ENCODE measurements around the gene TMEM128. TPM values are rescaled to one million over a fixed set of nuclear protein-coding genes. Genes with fewer than 3 reads are reported as not detected.

The TMEM128 gene, protein sequence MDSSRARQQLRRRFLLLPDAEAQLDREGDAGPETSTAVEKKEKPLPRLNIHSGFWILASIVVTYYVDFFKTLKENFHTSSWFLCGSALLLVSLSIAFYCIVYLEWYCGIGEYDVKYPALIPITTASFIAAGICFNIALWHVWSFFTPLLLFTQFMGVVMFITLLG
- total RNA-seq, result 10 to 100 TPM in 3 of 4 donors, 1 to 10 TPM in 1; 9.4 to 27.3 (median 15.3) TPM

DNA sequence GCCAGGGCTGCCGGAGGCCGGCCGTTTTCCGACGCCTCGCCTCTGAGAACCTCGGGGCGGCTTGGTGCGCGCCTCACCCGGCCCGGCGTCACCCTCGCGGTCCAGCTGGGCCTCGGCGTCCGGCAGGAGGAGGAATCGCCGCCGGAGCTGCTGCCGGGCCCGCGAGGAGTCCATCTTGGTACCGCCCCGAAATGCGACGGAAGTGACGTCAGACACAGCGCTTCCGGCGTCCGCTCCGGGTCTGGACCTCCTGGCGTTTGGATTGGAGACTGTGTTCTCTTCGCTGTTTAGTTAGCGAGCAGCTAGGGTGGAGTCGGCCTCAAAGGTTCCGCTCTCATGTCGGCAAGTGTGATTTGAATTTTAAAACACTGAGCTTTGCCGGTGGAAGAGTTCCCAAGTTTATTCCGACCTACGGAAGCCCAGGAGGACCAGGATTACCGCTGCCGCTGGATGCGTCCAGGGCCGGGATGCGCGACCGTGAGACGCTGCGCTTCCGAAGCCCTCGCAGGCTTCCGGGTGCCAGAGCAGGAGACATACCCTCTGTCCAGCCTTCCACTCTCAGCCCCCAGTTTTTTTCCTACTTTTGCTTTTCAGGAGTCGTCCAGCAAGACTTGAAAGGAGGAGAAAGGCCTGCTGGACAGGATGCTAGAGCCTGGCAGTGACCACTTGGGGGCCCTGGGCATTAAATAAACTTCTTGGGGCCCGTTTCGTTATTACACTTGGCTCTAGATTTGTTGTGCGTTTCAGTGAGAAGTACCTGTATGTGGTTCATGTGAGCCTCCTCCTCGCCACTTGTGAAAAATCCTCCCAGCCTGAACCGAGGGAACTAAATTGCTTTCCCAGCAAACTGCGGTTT is at the start of gene TMEM128:
Gene TMEM128, minus strand, starts transcription at position 195 of the 856 bp plus-strand sequence. Its CDS starts 21 bp downstream, at position 174.
- ATAC-seq (ENCODE audit: low FRiP score) (peak; percentile 94), DNase-seq (ENCODE audit: low spot score) (peak; percentile 84)

DNA sequence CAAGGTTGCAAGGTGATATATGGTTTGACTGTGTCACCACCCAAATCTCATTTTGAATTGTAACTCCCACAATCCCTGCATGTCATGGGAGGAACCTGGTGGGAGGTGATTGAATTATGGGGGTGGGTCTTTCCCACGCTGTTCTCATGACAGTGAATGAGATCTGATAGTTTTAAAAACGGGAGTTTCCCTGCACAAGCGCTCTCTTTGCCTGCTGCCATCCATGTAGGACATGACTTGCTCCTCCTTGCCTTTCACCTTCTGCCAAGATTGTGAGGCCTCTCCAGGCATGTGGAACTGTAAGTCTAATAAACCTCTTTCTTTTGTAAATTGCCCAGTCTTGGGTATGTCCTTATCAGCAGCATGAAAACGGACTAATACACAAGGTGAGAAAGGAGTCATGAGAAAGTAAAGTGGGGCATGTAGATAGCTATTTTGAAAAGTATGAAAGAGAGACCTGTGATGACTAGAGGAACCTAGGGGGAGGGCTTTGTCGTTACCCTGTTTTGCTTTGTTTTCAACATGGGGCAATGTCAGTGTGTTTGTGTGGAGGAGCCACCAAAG is 48.3 kb upstream of the TMEM128 start:
- ATAC-seq (ENCODE audit: low FRiP score) (no peak), DNase-seq (ENCODE audit: low spot score) (no peak)
- TF ChIP-seq, protein P1, sequence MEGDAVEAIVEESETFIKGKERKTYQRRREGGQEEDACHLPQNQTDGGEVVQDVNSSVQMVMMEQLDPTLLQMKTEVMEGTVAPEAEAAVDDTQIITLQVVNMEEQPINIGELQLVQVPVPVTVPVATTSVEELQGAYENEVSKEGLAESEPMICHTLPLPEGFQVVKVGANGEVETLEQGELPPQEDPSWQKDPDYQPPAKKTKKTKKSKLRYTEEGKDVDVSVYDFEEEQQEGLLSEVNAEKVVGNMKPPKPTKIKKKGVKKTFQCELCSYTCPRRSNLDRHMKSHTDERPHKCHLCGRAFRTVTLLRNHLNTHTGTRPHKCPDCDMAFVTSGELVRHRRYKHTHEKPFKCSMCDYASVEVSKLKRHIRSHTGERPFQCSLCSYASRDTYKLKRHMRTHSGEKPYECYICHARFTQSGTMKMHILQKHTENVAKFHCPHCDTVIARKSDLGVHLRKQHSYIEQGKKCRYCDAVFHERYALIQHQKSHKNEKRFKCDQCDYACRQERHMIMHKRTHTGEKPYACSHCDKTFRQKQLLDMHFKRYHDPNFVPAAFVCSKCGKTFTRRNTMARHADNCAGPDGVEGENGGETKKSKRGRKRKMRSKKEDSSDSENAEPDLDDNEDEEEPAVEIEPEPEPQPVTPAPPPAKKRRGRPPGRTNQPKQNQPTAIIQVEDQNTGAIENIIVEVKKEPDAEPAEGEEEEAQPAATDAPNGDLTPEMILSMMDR (IDR thresholded peaks at IDR 0.05), result no peak

More for the DNA sequence above, at the start of gene TMEM128:
- TF ChIP-seq, protein P1 (IDR thresholded peaks at IDR 0.05), result no peak

DNA sequence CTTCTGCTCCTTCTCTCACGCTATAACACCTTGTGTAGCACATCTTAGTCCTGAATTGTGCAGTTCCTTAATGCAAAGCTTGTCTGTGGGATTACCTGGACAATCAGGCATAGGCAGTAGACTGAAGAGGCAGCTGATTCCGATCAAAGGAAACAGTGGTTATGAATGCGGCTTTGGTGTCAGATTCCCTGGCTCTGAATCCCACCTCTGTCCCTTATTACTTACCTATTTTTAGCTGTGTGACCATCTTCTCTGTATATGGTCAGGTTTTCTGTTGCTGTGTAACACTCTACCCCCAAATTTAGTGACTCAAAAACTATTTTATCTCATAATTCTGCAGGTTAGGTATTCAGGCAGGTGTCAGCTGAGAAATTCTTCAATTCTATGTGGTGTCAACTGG is 45.3 kb upstream of the TMEM128 start:
- TF ChIP-seq, protein P1 (IDR thresholded peaks at IDR 0.05), result no peak
- ATAC-seq (ENCODE audit: low FRiP score), result no peak
- no peak for DNase-seq (ENCODE audit: low spot score)

DNA sequence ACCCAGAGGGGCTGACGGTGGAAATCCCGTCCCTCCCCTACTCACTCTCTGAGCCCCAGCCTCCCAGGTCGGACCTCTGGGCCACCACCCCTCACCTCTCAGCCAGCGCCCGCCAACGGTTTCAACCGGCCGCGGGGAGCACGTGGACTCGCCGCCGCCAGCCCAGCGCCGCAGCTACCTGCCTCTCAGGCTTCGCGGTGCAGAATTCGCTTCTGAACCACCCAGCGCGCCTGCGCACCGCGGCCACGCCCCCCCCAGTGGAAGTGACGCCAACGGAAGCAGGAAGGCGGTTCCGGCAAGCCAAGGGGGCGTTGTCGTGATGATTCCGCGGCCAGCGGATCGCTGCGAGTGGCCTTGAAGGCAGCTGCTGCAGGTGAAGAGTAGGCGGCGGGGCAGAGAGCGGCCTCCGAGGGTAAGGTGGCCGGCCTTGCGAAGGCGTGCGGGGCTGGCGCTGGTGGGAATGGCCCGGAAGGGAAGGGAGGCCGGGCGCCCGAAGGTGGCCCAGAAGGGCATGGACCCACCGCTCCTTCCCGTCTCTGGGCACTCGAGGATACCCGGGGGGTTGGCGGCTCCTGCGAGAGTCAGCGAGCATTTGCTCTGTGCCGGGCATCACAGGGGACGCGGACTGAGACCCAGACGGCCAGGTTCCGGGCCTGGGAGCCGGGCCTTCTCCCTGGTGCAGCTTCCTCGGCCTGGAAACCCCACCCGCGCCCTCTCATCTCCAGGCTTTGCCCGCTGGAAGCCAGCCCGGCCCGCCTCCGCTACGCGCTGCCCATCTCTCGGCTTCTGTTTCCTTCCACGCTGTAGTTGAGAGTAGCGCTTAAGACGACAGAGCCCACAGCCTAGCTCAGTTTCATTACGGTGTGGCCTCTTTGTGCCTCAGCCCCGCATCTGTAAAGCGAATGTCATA is 42.2 kb upstream of the TMEM128 start, which contains the start of the genes LYAR and ZBTB49:
Gene LYAR, minus strand, starts transcription at position 214 of the 910 bp plus-strand sequence. CDS start 6,412 bp downstream, outside the sequence.
Gene ZBTB49, plus strand, starts transcription at position 311 of the 910 bp plus-strand sequence. CDS start 9,695 bp downstream, outside the sequence.
- TF ChIP-seq, protein P1 (IDR thresholded peaks at IDR 0.05), result no peak
- DNase-seq (ENCODE audit: low spot score), result peak; percentile 84
- ATAC-seq (ENCODE audit: low FRiP score), result peak; percentile 97

DNA sequence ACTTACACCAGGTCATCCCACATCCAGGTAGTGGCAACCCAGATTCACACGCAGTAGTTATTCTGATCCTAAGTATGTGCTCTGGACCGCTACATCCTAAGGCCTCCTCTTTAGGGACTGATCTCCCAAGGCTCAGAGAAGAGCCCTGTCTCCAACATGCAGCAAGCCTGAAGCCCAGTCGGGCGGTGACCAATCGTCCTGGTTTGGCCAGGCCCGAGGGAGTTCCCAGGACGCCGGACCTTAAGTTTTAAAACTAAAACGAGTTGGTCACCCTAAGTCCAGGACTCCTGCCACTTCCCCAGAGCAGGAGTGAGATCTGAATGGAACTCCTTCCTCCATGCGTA is 41.5 kb upstream of the TMEM128 start:
- ATAC-seq (ENCODE audit: low FRiP score) (no peak), DNase-seq (ENCODE audit: low spot score) (no peak)
- TF ChIP-seq, protein P1 (IDR thresholded peaks at IDR 0.05), result no peak

DNA sequence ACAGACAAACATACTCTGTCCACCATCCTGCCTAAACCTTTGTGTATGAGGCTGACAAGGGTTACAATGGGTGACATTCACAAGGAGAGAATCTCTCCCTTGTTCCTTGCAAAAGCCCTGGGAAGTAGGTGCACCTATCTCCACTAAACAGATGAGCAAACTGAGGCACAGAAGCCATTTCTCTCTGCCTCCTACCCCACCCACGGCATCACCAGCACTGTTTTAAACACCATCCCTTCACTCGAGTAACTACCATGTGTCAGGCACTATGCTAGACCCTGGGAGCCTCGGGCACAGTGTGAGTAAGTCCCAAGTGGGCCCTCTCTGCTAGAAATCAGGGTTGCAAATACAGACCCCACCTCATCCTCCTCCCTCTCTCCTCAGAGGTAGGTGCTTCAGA is 41.0 kb upstream of the TMEM128 start:
- no peak for DNase-seq (ENCODE audit: low spot score)
- TF ChIP-seq, protein P1 (IDR thresholded peaks at IDR 0.05), result no peak
- no peak for ATAC-seq (ENCODE audit: low FRiP score)
